ENCODE data around the gene NBAS.

Gene NBAS

GRCh38 chr2:15507697-15508096 lies 53.4 kb downstream of the NBAS start:
- Histone ChIP-seq H3K4me1 (ENCODE audit: insufficient read depth, low read length, severe bottlenecking) (no peaks in the 10 kb centered on the region), H4K20me1 (ENCODE audit: insufficient read depth, low read length) (no peaks in the 10 kb centered on the region), H3K9me3 (ENCODE audit: low read length) (no peaks in the 10 kb centered on the region), H2AFZ (ENCODE audit: low read length) (no peak overlapping the region), H3K27me3 (ENCODE audit: insufficient read depth, low read length) (no peaks in the 10 kb centered on the region), H3K4me3 (ENCODE audit: low read depth, low read length, poor library complexity, severe bottlenecking) (no peak overlapping the region), H3K9ac (ENCODE audit: low read length) (no peak overlapping the region), H3K27ac (ENCODE audit: low read depth, low read length, poor library complexity, severe bottlenecking) (no peak overlapping the region), H3K9me2 (ENCODE audit: low read depth, low read length) (no peaks in the 10 kb centered on the region), H3F3A (ENCODE audit: insufficient read depth, low read length) (no peaks in the 10 kb centered on the region), H3K79me2 (ENCODE audit: insufficient read depth, low read length) (no peaks in the 10 kb centered on the region), H3K4me2 (ENCODE audit: low read length) (no peak overlapping the region), H3K36me3 (ENCODE audit: insufficient read depth, low read length) (peaks cover 30% of the 10 kb centered on the region)
- TF ChIP-seq CTCF (IDR thresholded peaks at IDR 0.05; ENCODE audit: low read length) (no peak), EZH2 (IDR thresholded peaks at IDR 0.05; ENCODE audit: borderline replicate concordance, low read length) (no peak)

- Histone ChIP-seq H3K79me2 (ENCODE audit: insufficient read depth, low read length) (no peaks in the 10 kb centered on the region), H3K27ac (ENCODE audit: low read depth, low read length, poor library complexity, severe bottlenecking) (no peak overlapping the region), H4K20me1 (ENCODE audit: insufficient read depth, low read length) (no peaks in the 10 kb centered on the region), H3K4me2 (ENCODE audit: low read length) (no peak overlapping the region), H3K4me1 (ENCODE audit: insufficient read depth, low read length, severe bottlenecking) (no peaks in the 10 kb centered on the region), H3K4me3 (ENCODE audit: low read depth, low read length, poor library complexity, severe bottlenecking) (no peak overlapping the region), H3F3A (ENCODE audit: insufficient read depth, low read length) (no peaks in the 10 kb centered on the region), H2AFZ (ENCODE audit: low read length) (no peak overlapping the region), H3K9me2 (ENCODE audit: low read depth, low read length) (no peaks in the 10 kb centered on the region), H3K27me3 (ENCODE audit: insufficient read depth, low read length) (no peaks in the 10 kb centered on the region), H3K9ac (ENCODE audit: low read length) (no peak overlapping the region), H3K9me3 (ENCODE audit: low read length) (no peaks in the 10 kb centered on the region), H3K36me3 (ENCODE audit: insufficient read depth, low read length) (peaks cover 34% of the 10 kb centered on the region)
- TF ChIP-seq CTCF (IDR thresholded peaks at IDR 0.05; ENCODE audit: low read length): no peak
- no peak for TF ChIP-seq EZH2 (IDR thresholded peaks at IDR 0.05; ENCODE audit: borderline replicate concordance, low read length)
Observed at GRCh38 chr2:15507061-15507460, 54.1 kb downstream of the NBAS start.

- H3K27me3 ChIP-seq (ENCODE audit: insufficient read depth, low read length): no peaks in the 10 kb centered on the region
- no peaks in the 10 kb centered on the region for H3K4me1 ChIP-seq (ENCODE audit: insufficient read depth, low read length, severe bottlenecking)
- peaks cover 36% of the 10 kb centered on the region for H3K36me3 ChIP-seq (ENCODE audit: insufficient read depth, low read length)
- no peaks in the 10 kb centered on the region for H3K9me3 ChIP-seq (ENCODE audit: low read length)
- no peak overlapping the region for H3K27ac ChIP-seq (ENCODE audit: low read depth, low read length, poor library complexity, severe bottlenecking)
- no peak overlapping the region for H3K9ac ChIP-seq (ENCODE audit: low read length)
- no peak overlapping the region for H3K4me2 ChIP-seq (ENCODE audit: low read length)
- no peaks in the 10 kb centered on the region for H3K9me2 ChIP-seq (ENCODE audit: low read depth, low read length)
- no peaks in the 10 kb centered on the region for H4K20me1 ChIP-seq (ENCODE audit: insufficient read depth, low read length)
- H3K4me3 ChIP-seq (ENCODE audit: low read depth, low read length, poor library complexity, severe bottlenecking): no peak overlapping the region
- H2AFZ ChIP-seq (ENCODE audit: low read length): no peak overlapping the region
- TF ChIP-seq CTCF (IDR thresholded peaks at IDR 0.05; ENCODE audit: low read length) (no peak), EZH2 (IDR thresholded peaks at IDR 0.05; ENCODE audit: borderline replicate concordance, low read length) (no peak)
- no peaks in the 10 kb centered on the region for H3F3A ChIP-seq (ENCODE audit: insufficient read depth, low read length)
- no peaks in the 10 kb centered on the region for H3K79me2 ChIP-seq (ENCODE audit: insufficient read depth, low read length)
Observed at GRCh38 chr2:15506229-15506819, 54.8 kb downstream of the NBAS start.

Data from OCI-LY1 (cell line).